22Rv1 (cell line): ENCODE results near the gene RPS10.

Experiments
- CTCF ChIP-seq: fragments of 450-650 bp; IDR thresholded peaks from 2 replicates; pipeline ENCODE4 v1.5.1; 2017; ENCODE audit warnings: mild to moderate bottlenecking
- ZFX ChIP-seq: fragments of 450-650 bp; IDR thresholded peaks from 2 replicates; pipeline ENCODE4 v1.6.1; 2017; ENCODE audit warnings: antibody characterized with exemption, borderline replicate concordance

- TF ChIP-seq CTCF (no peak), ZFX (no peak)
Measured at GRCh38 chr6:34418367-34418766, 7.5 kb downstream of the RPS10 start.
